ENCODE measurements around the gene TMEM201.
"Not testable (repeated sequence)": the region's sequence is repeated elsewhere in the genome, so short reads cannot be mapped to it uniquely, and the experiment has no call there.

The TMEM201 gene, protein sequence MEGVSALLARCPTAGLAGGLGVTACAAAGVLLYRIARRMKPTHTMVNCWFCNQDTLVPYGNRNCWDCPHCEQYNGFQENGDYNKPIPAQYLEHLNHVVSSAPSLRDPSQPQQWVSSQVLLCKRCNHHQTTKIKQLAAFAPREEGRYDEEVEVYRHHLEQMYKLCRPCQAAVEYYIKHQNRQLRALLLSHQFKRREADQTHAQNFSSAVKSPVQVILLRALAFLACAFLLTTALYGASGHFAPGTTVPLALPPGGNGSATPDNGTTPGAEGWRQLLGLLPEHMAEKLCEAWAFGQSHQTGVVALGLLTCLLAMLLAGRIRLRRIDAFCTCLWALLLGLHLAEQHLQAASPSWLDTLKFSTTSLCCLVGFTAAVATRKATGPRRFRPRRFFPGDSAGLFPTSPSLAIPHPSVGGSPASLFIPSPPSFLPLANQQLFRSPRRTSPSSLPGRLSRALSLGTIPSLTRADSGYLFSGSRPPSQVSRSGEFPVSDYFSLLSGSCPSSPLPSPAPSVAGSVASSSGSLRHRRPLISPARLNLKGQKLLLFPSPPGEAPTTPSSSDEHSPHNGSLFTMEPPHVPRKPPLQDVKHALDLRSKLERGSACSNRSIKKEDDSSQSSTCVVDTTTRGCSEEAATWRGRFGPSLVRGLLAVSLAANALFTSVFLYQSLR

GRCh38 chr1:9588551-9589143, at the start of gene TMEM201:
Gene TMEM201 (plus strand): TSS chr1:9588911. CDS start chr1:9588931, 20 bp downstream.
- DNase-seq (ENCODE audit: low read depth in 2 of 2), result peak; percentile 88 to 90

DNA sequence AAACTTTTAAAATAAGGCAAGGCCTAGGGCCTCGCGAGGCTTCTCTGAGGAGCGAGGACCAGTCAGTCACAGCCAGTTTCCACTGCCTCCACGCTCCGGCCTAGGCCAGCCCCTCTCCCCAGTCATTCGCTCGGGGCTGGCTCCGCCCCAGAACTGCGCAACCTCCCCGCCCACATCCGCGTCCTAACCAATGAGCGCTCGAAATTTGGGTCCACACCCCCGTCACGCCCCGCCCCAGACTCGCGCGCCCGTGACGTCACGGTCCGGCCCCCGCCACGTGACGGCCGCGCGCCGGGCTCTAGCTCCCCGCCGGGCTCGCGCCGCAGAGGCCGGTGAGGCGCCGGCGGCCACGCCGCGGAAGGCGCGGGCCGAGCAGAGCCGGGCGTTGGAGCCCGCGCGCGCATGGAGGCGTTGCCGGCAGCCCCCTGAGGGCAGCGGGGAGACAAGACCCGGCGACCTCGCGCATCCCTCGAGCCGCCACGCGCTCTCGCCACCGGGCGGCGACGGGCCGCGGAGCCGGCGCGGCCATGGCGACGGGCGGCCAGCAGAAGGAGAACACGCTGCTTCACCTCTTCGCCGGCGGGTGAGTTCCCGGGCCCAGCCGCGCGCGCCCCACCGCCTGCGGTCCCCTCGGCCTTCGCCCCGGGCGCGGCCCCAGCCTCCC, 49.4 kb upstream of the TMEM201 start, which contains the start of gene SLC25A33:
TSS of gene SLC25A33 (plus strand) at position 301 of the 664 bp plus-strand sequence. CDS start at position 528, 227 bp downstream.
- peak; percentile 97 to 98 for DNase-seq (ENCODE audit: low read depth in 2 of 2)

GRCh38 chr1:9539829-9540550, 48.7 kb upstream of the TMEM201 start:
- DNase-seq (ENCODE audit: low read depth in 2 of 2), result peak in 1 of 2 donors; percentile 25

GRCh38 chr1:9542430-9542829, 46.3 kb upstream of the TMEM201 start:
- no peak for DNase-seq (ENCODE audit: low read depth in 2 of 2)

GRCh38 chr1:9544926-9545325, 43.8 kb upstream of the TMEM201 start:
- DNase-seq (ENCODE audit: low read depth in 2 of 2), result no peak

DNA sequence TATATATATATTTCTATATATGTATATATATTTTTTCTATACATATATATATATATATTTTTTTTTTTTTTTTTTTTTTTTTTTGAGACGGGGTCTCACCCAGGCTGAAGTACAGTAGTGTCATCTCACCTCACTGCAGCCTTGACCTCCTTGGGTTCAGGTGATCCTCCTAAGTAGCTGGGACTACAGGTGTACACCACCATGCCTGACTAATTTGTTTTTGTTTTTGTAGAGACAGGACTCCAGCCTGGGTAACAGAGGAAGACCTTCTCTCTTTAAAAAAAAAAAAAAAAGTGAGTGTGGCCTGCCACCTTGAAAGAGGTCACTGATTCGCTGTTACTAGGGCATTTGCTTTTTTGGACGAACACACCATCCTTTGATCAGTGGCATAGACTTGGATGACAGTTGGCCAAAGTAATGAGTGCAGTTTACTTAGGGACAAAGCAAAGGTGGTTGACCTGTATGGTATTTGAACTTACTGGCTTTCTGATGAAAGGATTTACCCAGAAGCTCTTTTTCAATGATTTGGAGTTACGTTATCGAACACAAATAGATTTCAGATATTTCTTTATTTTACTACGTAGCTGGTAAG, 38.7 kb upstream of the TMEM201 start:
- DNase-seq (ENCODE audit: low read depth in 2 of 2), result no peak

GRCh38 chr1:9551984-9552383, 36.7 kb upstream of the TMEM201 start:
- no peak for DNase-seq (ENCODE audit: low read depth in 2 of 2)

DNA sequence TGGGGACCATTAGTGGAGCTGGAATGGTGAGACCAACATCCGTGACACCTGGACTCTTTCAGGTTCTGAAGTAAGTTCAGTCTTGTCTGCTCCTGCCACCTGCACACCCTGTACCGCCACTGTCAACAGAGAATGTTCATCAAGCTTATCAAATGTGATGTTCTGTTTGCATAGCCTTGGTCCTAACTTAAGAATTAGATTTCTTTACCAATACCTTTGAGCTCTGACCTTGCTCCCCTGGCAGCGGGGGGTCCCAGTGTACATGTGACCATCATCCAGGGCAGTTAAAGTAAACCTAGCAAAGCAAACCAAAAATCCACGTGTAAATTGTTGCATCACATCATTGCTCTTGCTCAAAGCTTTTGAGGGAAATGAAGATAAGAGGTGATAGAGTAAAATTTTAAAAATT, 35.0 kb upstream of the TMEM201 start:
- no peak for DNase-seq (ENCODE audit: low read depth in 2 of 2)

DNA sequence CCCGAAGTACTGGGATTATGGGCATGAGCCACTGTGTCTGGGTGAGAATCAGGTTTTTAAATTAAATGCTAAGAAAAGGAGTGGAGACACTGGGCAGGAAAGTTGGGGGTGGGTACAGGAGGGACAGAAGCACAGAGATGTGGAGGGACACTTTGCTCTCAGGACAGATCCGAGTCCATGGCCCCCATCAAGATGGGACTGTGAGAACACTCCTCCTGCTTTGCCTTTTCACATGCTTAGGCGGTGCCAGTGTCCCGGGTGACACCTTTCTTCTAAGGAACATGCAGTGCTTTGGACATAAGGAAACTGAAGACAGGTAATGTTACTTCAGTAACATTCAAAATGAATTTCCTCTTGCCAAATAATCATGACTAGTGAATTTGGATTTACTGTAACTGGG, 32.8 kb upstream of the TMEM201 start:
- DNase-seq (ENCODE audit: low read depth in 2 of 2), result no peak

DNA sequence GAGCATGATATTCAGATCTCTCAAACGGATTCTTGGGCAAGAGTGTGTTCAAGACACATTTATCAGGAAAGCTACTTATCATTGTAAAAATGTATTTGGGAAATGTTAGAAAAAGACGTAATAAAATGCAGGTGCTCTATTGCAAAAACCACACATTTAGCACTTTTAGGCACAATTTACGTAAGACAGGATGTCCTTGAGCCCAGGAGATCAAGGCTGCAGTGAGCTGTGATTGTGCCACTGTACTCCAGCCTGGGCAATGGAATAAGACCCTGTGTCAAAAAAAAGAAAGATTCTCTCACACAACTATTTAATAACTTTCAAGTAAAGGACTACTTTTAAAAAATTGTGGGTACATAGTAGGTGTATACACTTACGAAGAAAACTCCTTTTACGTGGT, 31.1 kb upstream of the TMEM201 start:
- DNase-seq (ENCODE audit: low read depth in 2 of 2), result no peak

GRCh38 chr1:9558271-9558945, 30.3 kb upstream of the TMEM201 start:
- DNase-seq (ENCODE audit: low read depth in 2 of 2), result no peak

DNA sequence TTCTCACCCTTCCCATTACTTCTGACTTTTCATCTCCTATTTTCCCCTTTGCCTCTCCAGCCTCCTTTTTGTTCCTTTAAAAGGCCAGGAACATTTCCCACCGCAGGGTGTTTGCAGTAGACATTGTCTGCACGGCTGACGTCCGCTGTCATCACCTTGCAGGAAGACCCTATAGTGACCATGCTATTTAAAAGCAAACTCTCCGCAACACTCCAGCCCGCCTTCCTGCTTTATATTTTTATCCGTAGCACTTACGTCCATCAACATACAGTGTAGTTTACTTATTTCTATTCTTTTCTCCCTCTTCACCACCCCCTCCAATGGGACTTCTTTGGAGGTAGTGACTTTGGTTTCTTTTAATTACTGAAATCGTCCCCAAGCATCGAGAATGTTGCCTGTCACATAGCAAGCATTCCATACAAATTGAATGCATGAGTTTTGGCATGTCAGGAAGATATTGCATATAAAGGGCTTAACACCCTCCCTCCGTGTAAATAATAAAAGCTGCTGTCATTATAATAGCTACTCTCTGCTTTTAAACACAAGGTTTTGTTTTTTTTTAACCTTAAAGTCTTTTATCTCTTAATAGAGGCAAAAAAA, 29.7 kb upstream of the TMEM201 start:
- no peak for DNase-seq (ENCODE audit: low read depth in 2 of 2)

GRCh38 chr1:9559673-9560072, 29.0 kb upstream of the TMEM201 start:
- no peak for DNase-seq (ENCODE audit: low read depth in 2 of 2)

DNA sequence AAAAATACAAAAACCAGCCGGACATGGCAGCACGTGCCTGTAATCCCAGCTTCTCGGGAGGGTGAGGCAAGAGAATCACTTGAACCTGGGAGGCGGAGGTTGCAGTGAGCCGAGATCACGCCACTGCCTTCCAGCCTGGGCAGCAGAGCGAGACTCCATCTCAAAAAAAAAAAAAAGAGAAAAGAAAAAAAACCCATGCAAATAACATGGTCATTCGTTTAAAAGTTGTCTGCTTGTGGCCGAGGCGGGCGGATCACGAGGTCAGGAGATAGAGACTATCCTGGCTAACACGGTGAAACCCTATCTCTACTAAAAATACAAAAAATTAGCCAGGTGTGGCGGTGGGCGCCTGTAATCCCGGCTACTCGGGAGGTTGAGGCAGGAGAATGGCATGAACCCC, 28.6 kb upstream of the TMEM201 start:
- DNase-seq (ENCODE audit: low read depth in 2 of 2), result not testable (repeated sequence)

DNA sequence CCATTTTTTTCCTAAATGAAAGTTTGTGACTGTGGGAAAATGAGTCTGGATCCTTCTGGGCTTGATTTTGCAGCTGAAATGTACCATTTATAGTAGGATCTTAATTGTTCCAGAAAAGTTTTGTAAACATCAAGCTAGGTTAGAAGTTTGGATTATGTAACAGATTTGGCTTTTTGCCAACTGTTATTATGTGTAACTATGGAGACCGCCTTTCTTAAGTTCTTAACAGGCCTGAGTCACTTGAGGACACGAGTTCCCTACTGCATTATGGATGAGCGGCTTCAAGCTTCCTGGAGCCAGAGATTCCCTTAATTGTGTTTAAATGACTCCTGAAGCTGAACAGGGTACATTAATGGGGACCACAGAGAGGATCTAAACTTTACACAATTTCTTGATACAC, 27.3 kb upstream of the TMEM201 start:
- DNase-seq (ENCODE audit: low read depth in 2 of 2), result no peak

GRCh38 chr1:9569267-9569666, 19.4 kb upstream of the TMEM201 start:
- no peak for DNase-seq (ENCODE audit: low read depth in 2 of 2)

DNA sequence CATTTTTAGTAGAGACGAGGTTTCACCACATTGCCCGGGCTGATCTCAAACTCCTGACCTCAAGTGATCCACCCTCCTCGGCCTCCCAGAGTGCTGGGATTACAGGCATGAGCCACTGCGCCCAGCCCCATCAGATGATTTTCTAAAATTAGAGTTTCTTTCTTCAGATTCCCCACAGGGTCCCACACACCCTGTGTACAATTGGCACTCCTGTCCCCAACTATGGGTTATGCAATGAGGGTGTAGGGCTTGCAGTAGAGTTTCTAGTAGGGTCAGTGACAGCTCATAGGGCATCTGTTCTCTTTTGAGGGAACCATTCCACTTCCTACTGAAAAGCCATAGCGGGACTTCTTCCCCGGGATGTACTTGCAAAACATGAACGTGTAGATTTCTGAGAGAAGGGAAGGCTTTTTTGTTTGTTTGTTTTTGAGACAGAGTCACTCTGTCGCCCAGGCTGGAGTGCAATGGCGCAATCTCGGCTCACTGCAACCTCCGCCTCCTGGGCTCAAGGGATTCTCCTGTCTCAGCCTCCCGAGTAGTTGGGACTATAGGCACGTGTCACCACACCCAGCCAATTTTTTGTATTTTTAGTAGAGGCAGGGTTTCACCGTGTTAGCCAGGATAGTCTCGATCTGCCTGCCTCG, 17.7 kb upstream of the TMEM201 start:
- DNase-seq (ENCODE audit: low read depth in 2 of 2), result not testable (repeated sequence)

DNA sequence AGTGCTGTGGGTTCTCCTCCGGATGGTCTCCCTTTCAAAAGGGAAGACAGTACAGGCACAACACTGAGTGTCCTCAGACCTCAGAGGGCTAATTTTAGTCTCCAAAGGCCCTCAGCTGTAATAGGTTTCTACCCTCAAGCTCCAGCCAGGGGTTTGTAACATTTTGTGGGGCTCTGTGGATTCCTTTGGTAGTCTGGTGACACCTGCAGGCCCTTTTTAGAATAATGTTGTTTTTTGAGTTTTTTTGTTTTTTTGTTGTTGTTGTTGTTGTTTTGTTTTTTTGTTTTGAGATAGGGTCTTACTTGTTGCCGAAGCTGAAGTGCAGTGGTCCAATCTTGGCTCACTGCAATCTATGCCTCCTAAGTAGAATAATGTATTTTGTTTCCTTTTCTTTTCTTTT, 15.0 kb upstream of the TMEM201 start:
- DNase-seq (ENCODE audit: low read depth in 2 of 2), result no peak

DNA sequence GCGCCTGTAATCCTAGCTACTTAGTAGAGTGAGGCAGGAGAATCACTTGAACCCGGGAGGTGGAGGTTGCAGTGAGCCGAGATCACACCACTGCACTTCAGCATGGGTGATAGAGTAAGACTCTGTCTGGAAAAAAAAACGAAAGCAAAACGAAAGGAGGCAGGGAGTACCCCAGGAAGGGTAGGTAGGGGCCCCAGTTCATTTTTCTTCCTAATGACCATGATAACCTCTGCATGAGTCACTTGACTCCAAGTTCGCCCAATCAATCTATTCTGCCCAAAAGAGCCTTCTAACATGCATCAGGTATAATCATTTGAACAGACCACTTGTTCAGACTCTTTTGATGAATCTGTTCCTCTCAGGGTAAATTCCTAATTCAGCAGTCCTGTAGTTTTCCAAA, 13.2 kb upstream of the TMEM201 start:
- DNase-seq (ENCODE audit: low read depth in 2 of 2), result no peak

GRCh38 chr1:9576903-9577302, 11.8 kb upstream of the TMEM201 start:
- DNase-seq (ENCODE audit: low read depth in 2 of 2), result no peak
